C4-2B (cell line): ENCODE measurements around the gene MYMK.

Experiments used
- CTCF ChIP-seq: fragments of 450-650 bp; conservative IDR thresholded peaks from 2 replicates; pipeline ENCODE4 v1.5.1; 2017; ENCODE audit warnings: mild to moderate bottlenecking
- ZFX ChIP-seq: fragments of 450-650 bp; IDR thresholded peaks from 2 replicates; pipeline ENCODE4 v1.6.1; 2017

GRCh38 chr9:133514460-133515239, 10.1 kb downstream of the MYMK start:
- TF ChIP-seq CTCF (no peak), ZFX (no peak)
